HEK293 (cell line): Measurements from ENCODE around the gene HBEGF.

Experiments
- CTCF ChIA-PET: fragments of 350-600 bp; formaldehyde crosslinking; extraction: SDS; loops from one replicate; lab custom pipeline; 2021; ENCODE audit warnings: antibody characterized with exemption; lab: Yijun Ruan, JAX
- POLR2A ChIA-PET: fragments of 300-600 bp; formaldehyde crosslinking; extraction: SDS; loops from one replicate; lab custom pipeline; 2020; ENCODE audit warnings: antibody characterized with exemption, inconsistent platforms; lab: Yijun Ruan, JAX
- H3K27ac ChIP-seq: fragments of 200-500 bp; sonication (Bioruptor generic); 2 replicates; pipeline ENCODE4 v1.5.1; 2014; ENCODE audit warnings: low read depth, low read length, control low read depth, inconsistent platforms; ENCODE audit errors: extremely low read depth
- H3K36me3 ChIP-seq, 2 experiments: fragments of 200-500 bp in 1 of 2; sonication (Bioruptor generic) in 1 of 2; 1 replicate in 1 of 2; 2 replicates in 1 of 2; pipeline ENCODE4 v1.5.1; 2014 to 2017; ENCODE audit warnings: inconsistent platforms in 2 of 2, low read length in 2 of 2; ENCODE audit not compliant: control insufficient read depth in 2 of 2, insufficient read depth in 1 of 2
- H3K4me1 ChIP-seq: fragments of 200-500 bp; sonication (Bioruptor generic); 2 replicates; pipeline ENCODE4 v1.5.1; 2014; ENCODE audit warnings: mild to moderate bottlenecking, low read length, inconsistent platforms; ENCODE audit not compliant: control insufficient read depth, insufficient read depth
- H3K4me3 ChIP-seq: 2 replicates; pipeline ENCODE4 v1.5.1; 2011; ENCODE audit warnings: low read depth, mild to moderate bottlenecking, control low read depth, low read length, moderate library complexity
- H3K9me3 ChIP-seq: fragments of 200-500 bp; sonication (Bioruptor generic); 2 replicates; pipeline ENCODE4 v1.5.1; 2014; ENCODE audit warnings: low read depth, low read length, inconsistent platforms; ENCODE audit not compliant: control insufficient read depth, insufficient read depth
- AEBP2 ChIP-seq: fragments of 450-650 bp; formaldehyde crosslinking; IDR thresholded peaks from 2 replicates; pipeline ENCODE4 v1.5.1; 2016; ENCODE audit warnings: missing biosample characterization, missing genetic modification characterization, borderline replicate concordance
- GFI1B ChIP-seq: fragments of 450-650 bp; formaldehyde crosslinking; IDR thresholded peaks from 2 replicates; pipeline ENCODE4 v1.5.1; 2016; ENCODE audit warnings: missing biosample characterization, missing genetic modification characterization
- ZBTB17 ChIP-seq: fragments of 450-650 bp; formaldehyde crosslinking; IDR thresholded peaks from 2 replicates; pipeline ENCODE4 v1.5.1; 2016; ENCODE audit warnings: missing biosample characterization, missing genetic modification characterization
- ZBTB21 ChIP-seq: fragments of 450-650 bp; formaldehyde crosslinking; IDR thresholded peaks from 2 replicates; pipeline ENCODE4 v1.5.1; 2017; ENCODE audit warnings: missing biosample characterization, missing genetic modification characterization
- ZBTB44 ChIP-seq: fragments of 450-650 bp; IDR thresholded peaks from 2 replicates; pipeline ENCODE4 v1.5.1; 2018; ENCODE audit warnings: missing biosample characterization, mild to moderate bottlenecking, missing genetic modification characterization
- ZNF184 ChIP-seq: fragments of 450-650 bp; IDR thresholded peaks from 2 replicates; pipeline ENCODE4 v1.5.1; 2018; ENCODE audit warnings: missing biosample characterization, mild to moderate bottlenecking, missing genetic modification characterization
- ZNF398 ChIP-seq: fragments of 450-650 bp; formaldehyde crosslinking; IDR thresholded peaks from 2 replicates; pipeline ENCODE4 v1.5.1; 2017; ENCODE audit warnings: missing biosample characterization, missing genetic modification characterization
- ZNF449 ChIP-seq: fragments of 450-650 bp; formaldehyde crosslinking; IDR thresholded peaks from 2 replicates; pipeline ENCODE4 v1.5.1; 2017; ENCODE audit warnings: missing biosample characterization, mild to moderate bottlenecking, missing genetic modification characterization, moderate library complexity
- ZNF473 ChIP-seq: fragments of 450-650 bp; formaldehyde crosslinking; IDR thresholded peaks from 2 replicates; pipeline ENCODE4 v1.5.1; 2017; ENCODE audit warnings: missing biosample characterization, missing genetic modification characterization
- ZNF501 ChIP-seq: fragments of 450-650 bp; formaldehyde crosslinking; IDR thresholded peaks from 2 replicates; pipeline ENCODE4 v1.5.1; 2016; ENCODE audit warnings: missing biosample characterization, missing genetic modification characterization

HBEGF gene

GRCh38 chr5:140349244-140349643, 2.8 kb upstream of the HBEGF start:
- Histone ChIP-seq H3K9me3 (no peaks in the 10 kb centered on the region), H3K27ac (no peak overlapping the region), H3K4me3 (no peak overlapping the region)
- ChIA-PET POLR2A (interaction anchor here (0.5 kb wide), 1 partner anchor 298 kb away, joined by 4 read pairs; the partner anchor contains the start of genes IK and NDUFA2), CTCF (interaction anchor here (0.5 to 17.1 kb wide), 7 partner anchors 9 to 173 kb away, joined by 3 to 660 read pairs (median 5); partner anchors contain the start of gene SLC4A9)
- no peak for TF ChIP-seq ZNF184 (tag by site-specific recombination)
- TF ChIP-seq, all 188 proteins: peak for 0
- Histone ChIP-seq H3K36me3 (no peaks in the 10 kb centered on the region), H3K4me1 (no peaks in the 10 kb centered on the region)

- H3K27ac ChIP-seq, result no peak overlapping the region
- ChIA-PET POLR2A (interaction anchor here (4.2 kb wide), 1 partner anchor 105 kb away, joined by 130 read pairs; no protein-coding TSS in a partner anchor), CTCF (interaction anchor here (0.6 to 17.1 kb wide), 15 partner anchors 8 to 1139 kb away, joined by 3 to 660 read pairs (median 4); partner anchors contain the start of gene SLC4A9)
These were observed 1.7 kb upstream of the HBEGF start for GRCh38 chr5:140348104-140348503.

GRCh38 chr5:140347360-140347759, 957 bp upstream of the HBEGF start:
- TF ChIP-seq GFI1B (no peak), ZNF398 (tag by site-specific recombination) (no peak), ZNF473 (tag by site-specific recombination) (no peak), ZNF449 (tag by site-specific recombination) (no peak)
- ChIA-PET CTCF (interaction anchor here (0.6 to 17.1 kb wide), 19 partner anchors 9 to 380 kb away, joined by 3 to 660 read pairs (median 5); partner anchors contain the start of gene SLC4A9), POLR2A (interaction anchor here (0.9 to 4.2 kb wide), 20 partner anchors 7 to 379 kb away, joined by 3 to 130 read pairs (median 8); partner anchors contain the start of genes ANKHD1, CYSTM1, HARS1 and HARS2)
- H3K9me3 ChIP-seq, result no peaks in the 10 kb centered on the region
- H3K36me3 ChIP-seq, result peaks cover 0 to 7% of the 10 kb centered on the region in 2 experiments; a peak in 1 of 3 replicates
- no peaks in the 10 kb centered on the region for H3K4me1 ChIP-seq
- H3K27ac ChIP-seq, result no peak overlapping the region; the same call in 1 of the 2 replicates
- no peak overlapping the region for H3K4me3 ChIP-seq

More at GRCh38 chr5:140348104-140348503, 1.7 kb upstream of the HBEGF start:
- Histone ChIP-seq H3K9me3 (no peaks in the 10 kb centered on the region), H3K36me3 (no peaks in the 10 kb centered on the region), H3K4me3 (no peak overlapping the region), H3K4me1 (no peaks in the 10 kb centered on the region)
- TF ChIP-seq AEBP2 (tag by site-specific recombination), result no peak
- TF ChIP-seq ZNF501 (tag by site-specific recombination), result no peak
- TF ChIP-seq ZBTB44 (tag by site-specific recombination), result no peak
- TF ChIP-seq ZBTB17 (tag by site-specific recombination), result no peak
- no peak for TF ChIP-seq ZBTB21 (tag by site-specific recombination)
